OCI-LY7 (cell line): ENCODE results near the gene DAB2IP. TPM values are rescaled to one million over a fixed set of nuclear protein-coding genes. Genes with fewer than 3 reads are reported as not detected.
"Not testable (repeated sequence)": the region's sequence is repeated elsewhere in the genome, so short reads cannot be mapped to it uniquely, and the experiment has no call there.

Experiments used
- BruUV-seq: library from RNA; stranded (reverse); fragments of 400-500 nt; replicated peaks from 2 replicates; lab custom pipeline; 2021; lab: Mats Ljungman, UMichigan
- CTCF ChIA-PET: fragments of 300-600 bp; sonication (Branson Sonifier 250); formaldehyde crosslinking; loops from one replicate; lab custom pipeline; 2022; ENCODE audit warnings: antibody characterized with exemption; ENCODE audit not compliant: unreplicated experiment; lab: Charles Lee
- POLR2A ChIA-PET: fragments of 300-600 bp; sonication (Branson Sonifier 250); formaldehyde crosslinking; loops from one replicate; lab custom pipeline; 2022; ENCODE audit warnings: antibody characterized with exemption; lab: Charles Lee
- DNase-seq: peaks from one replicate; pipeline ENCODE4 v3.0.0-alpha.2; 2015; ENCODE audit warnings: low spot score
- H2AFZ ChIP-seq: fragments of 200-600 bp; sonication (generic), shearing (Covaris generic); 2 replicates; pipeline ENCODE4 v1.6.1; 2014; ENCODE audit warnings: mild to moderate bottlenecking, antibody characterized with exemption, low read length, moderate library complexity
- H3K27ac ChIP-seq: fragments of 200-600 bp; sonication (generic); 2 replicates; pipeline ENCODE4 v1.5.1; 2014; ENCODE audit warnings: mixed run types, low read depth, mild to moderate bottlenecking, moderate library complexity, low read length, inconsistent platforms; ENCODE audit not compliant: poor library complexity, severe bottlenecking
- H3K36me3 ChIP-seq: fragments of 200-600 bp; sonication (generic); 2 replicates; pipeline ENCODE4 v1.6.1; 2014; ENCODE audit warnings: mild to moderate bottlenecking, antibody characterized with exemption, low read length, moderate library complexity, mixed read lengths; ENCODE audit not compliant: insufficient read depth
- H3K4me1 ChIP-seq: fragments of 200-600 bp; sonication (generic); 2 replicates; pipeline ENCODE4 v1.5.1; 2014; ENCODE audit warnings: mild to moderate bottlenecking, low read length; ENCODE audit not compliant: insufficient read depth, poor library complexity, severe bottlenecking
- H3K4me2 ChIP-seq: fragments of 200-600 bp; sonication (generic); 2 replicates; pipeline ENCODE4 v1.6.1; 2014; ENCODE audit warnings: mild to moderate bottlenecking, low read length
- H3K4me3 ChIP-seq: fragments of 200-600 bp; sonication (generic); 2 replicates; pipeline ENCODE4 v1.5.1; 2014; ENCODE audit warnings: mild to moderate bottlenecking, low read depth, low read length; ENCODE audit not compliant: poor library complexity, severe bottlenecking
- H3K79me2 ChIP-seq: fragments of 200-600 bp; sonication (generic); 2 replicates; pipeline ENCODE4 v1.6.1; 2016; ENCODE audit warnings: low read depth, mild to moderate bottlenecking, low read length, moderate library complexity, mixed read lengths; ENCODE audit not compliant: insufficient read depth
- H3K9me2 ChIP-seq: fragments of 200-600 bp; sonication (generic); 2 replicates; pipeline ENCODE4 v1.6.1; 2016; ENCODE audit warnings: mild to moderate bottlenecking, low read length, mixed read lengths; ENCODE audit not compliant: insufficient read depth
- H3K9me3 ChIP-seq: fragments of 200-600 bp; sonication (generic); 2 replicates; pipeline ENCODE4 v1.6.1; 2014; ENCODE audit warnings: mild to moderate bottlenecking, mixed run types, low read length, mixed read lengths
- H4K20me1 ChIP-seq: fragments of 200-600 bp; sonication (generic); 2 replicates; pipeline ENCODE4 v1.6.1; 2014; ENCODE audit warnings: mild to moderate bottlenecking, antibody characterized with exemption, low read length, moderate library complexity, mixed read lengths; ENCODE audit not compliant: insufficient read depth
- EZH2phosphoT487 ChIP-seq: fragments of 200-600 bp; sonication (generic); IDR thresholded peaks from 2 replicates; pipeline ENCODE4 v1.6.1; 2018; ENCODE audit warnings: low read depth, borderline replicate concordance, mild to moderate bottlenecking, mixed run types, antibody characterized with exemption, low read length, moderate library complexity, mixed read lengths
- intact Hi-C: fragments of 100-400 bp; cut with micrococcal nuclease; formaldehyde crosslinking; loops from one replicate; pipeline ENCODE4 v1.10.0; 2022; ENCODE audit not compliant: unreplicated experiment
- total RNA-seq, 2 experiments: library from RNA; depleted of rRNA in 1 of 2; stranded (reverse); fragments of >200 nt in 1 of 2; shearing (Covaris generic) in 1 of 2; gene quantifications; 2 replicates each; pipeline ENCODE4 v1.2.3, GENCODE V29; 2014 to 2022
- TF ChIP-seq, protein P1 (sequence below): fragments of 200-600 bp; sonication (generic); conservative IDR thresholded peaks from 2 replicates; pipeline ENCODE4 v1.5.1; 2014; ENCODE audit warnings: mild to moderate bottlenecking, antibody characterized with exemption, low read length, moderate library complexity, mixed read lengths

The DAB2IP gene
- total RNA-seq, 2 experiments from 2014 or later: 3.9 to 11.1 TPM

DNA sequence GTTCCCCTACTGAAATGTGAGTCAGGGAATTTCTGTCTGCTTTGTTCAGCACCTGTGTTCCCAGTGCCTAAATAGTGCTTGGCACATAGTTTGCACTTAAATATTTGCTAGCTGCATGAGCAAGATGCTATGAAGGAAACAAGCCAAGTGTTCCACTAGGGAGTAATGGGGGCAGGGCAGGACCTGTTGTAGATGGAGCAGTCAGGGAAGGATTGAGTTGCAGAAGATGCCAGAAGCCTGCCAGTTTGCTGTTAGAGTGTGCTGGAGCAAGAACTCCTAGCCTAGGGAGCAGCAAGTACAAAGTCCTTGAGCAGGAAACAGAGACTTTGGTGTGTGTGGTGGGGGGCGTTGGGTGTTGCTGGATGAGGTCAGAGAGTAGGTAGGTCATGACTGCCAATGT lies 87.5 kb downstream of the DAB2IP start:
- POLR2A ChIA-PET: interaction anchor here (0.9 to 1.3 kb wide), 3 partner anchors 9 to 201 kb away, joined by 3 to 5 read pairs (median 4); no protein-coding TSS in a partner anchor

DNA sequence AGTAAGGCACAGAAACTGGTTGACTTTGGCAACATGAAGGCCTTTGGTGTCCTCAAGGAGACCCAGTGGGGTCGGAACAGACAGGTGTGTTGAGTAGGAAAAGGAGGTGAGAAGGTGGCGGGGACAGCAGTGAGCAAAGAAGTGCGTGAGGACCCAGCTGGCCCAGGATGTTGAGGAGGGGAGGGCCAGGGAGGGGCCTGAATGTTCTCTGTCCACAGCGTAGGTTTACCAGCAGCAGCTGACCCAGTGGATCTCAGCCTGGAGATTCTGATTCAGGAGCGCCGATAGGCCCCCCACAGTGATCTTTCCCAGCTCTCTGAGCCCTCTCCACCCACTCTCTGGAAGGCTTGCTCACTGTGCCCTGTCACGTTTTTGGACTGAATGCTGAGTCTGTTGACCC lies 88.5 kb downstream of the DAB2IP start:
- Histone ChIP-seq H2AFZ (no peak overlapping the region), H3K9me3 (no peaks in the 10 kb centered on the region), H3K4me1 (peaks cover 61% of the 10 kb centered on the region), H3K27ac (no peak overlapping the region), H3K4me2 (peak overlapping the region; percentile 32; the same call in 1 of the 2 replicates), H3K4me3 (no peak overlapping the region), H3K36me3 (no peaks in the 10 kb centered on the region), H3K9me2 (no peaks in the 10 kb centered on the region), H3K79me2 (no peaks in the 10 kb centered on the region), H4K20me1 (no peaks in the 10 kb centered on the region)
- POLR2A ChIA-PET: interaction anchor here (1.2 kb wide), 1 partner anchor 14 kb away, joined by 3 read pairs; no protein-coding TSS in a partner anchor
- CTCF ChIA-PET: no interaction called here
- intact Hi-C loops: no loop called here
- no peak for DNase-seq
- no TSS peak for BruUV-seq
- TF ChIP-seq, protein P1, sequence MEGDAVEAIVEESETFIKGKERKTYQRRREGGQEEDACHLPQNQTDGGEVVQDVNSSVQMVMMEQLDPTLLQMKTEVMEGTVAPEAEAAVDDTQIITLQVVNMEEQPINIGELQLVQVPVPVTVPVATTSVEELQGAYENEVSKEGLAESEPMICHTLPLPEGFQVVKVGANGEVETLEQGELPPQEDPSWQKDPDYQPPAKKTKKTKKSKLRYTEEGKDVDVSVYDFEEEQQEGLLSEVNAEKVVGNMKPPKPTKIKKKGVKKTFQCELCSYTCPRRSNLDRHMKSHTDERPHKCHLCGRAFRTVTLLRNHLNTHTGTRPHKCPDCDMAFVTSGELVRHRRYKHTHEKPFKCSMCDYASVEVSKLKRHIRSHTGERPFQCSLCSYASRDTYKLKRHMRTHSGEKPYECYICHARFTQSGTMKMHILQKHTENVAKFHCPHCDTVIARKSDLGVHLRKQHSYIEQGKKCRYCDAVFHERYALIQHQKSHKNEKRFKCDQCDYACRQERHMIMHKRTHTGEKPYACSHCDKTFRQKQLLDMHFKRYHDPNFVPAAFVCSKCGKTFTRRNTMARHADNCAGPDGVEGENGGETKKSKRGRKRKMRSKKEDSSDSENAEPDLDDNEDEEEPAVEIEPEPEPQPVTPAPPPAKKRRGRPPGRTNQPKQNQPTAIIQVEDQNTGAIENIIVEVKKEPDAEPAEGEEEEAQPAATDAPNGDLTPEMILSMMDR: no peak
- no peak for TF ChIP-seq EZH2phosphoT487

More for the DNA sequence above, 87.5 kb downstream of the DAB2IP start:
- TF ChIP-seq, protein P1: no peak
- no peak for TF ChIP-seq EZH2phosphoT487
- Histone ChIP-seq H3K9me3 (no peaks in the 10 kb centered on the region), H3K9me2 (no peaks in the 10 kb centered on the region), H4K20me1 (no peaks in the 10 kb centered on the region), H3K4me1 (peaks cover 56% of the 10 kb centered on the region), H3K36me3 (no peaks in the 10 kb centered on the region), H3K4me2 (peak overlapping the region; percentile 32), H3K4me3 (no peak overlapping the region), H3K27ac (peak overlapping the region; percentile 31), H3K79me2 (no peaks in the 10 kb centered on the region), H2AFZ (peak overlapping the region; percentile 3; the same call in 1 of the 2 replicates)
- BruUV-seq: no TSS peak
- intact Hi-C loops: no loop called here
- no peak for DNase-seq
- CTCF ChIA-PET: no interaction called here

DNA sequence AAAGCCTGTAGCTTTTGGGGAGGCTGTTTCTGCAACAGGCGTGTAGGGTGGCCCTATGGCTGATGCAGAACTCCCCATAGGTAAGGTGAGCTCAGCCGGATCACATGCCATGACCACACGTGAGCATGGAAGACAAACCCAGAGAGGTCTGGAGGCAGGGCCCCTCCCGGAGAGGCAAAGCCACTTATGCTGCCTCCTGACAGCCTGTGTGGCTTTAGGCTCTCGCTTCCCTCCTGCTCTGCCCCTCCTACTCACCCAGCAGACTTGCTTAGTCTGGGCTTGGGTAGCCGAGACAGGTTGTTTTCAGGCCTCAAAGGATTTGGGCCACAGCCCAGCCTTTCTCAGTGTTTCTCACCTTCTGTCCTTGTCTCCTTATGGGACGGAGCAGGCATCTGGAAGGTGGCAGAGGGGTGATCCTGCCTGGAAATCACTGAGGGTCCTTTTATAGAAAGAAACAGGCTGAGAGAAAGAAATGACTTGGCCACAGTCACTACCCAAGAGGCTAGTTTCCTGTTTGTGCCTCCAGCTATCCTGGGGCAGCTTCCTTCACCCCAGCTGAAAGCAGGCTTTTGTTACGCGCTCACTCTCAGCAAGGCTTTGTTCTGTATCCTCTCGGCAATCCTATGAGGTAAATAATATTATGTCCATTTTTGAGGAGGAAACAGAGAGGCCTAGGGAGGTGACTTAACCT lies 89.9 kb downstream of the DAB2IP start:
- Histone ChIP-seq H3K4me3 (no peak overlapping the region), H3K9me2 (no peaks in the 10 kb centered on the region), H3K4me1 (peaks cover 57% of the 10 kb centered on the region), H4K20me1 (no peaks in the 10 kb centered on the region), H3K4me2 (peak overlapping the region; percentile 24; the same call in 1 of the 2 replicates), H3K79me2 (no peaks in the 10 kb centered on the region), H2AFZ (no peak overlapping the region), H3K36me3 (no peaks in the 10 kb centered on the region), H3K27ac (no peak overlapping the region), H3K9me3 (no peaks in the 10 kb centered on the region)
- no peak for DNase-seq
- ChIA-PET POLR2A (interaction anchor here (1.0 kb wide), 1 partner anchor 249 kb away, joined by 3 read pairs; no protein-coding TSS in a partner anchor), CTCF (no interaction called here)
- BruUV-seq: no TSS peak
- TF ChIP-seq EZH2phosphoT487: no peak
- TF ChIP-seq, protein P1: no peak
- intact Hi-C loops: no loop called here

DNA sequence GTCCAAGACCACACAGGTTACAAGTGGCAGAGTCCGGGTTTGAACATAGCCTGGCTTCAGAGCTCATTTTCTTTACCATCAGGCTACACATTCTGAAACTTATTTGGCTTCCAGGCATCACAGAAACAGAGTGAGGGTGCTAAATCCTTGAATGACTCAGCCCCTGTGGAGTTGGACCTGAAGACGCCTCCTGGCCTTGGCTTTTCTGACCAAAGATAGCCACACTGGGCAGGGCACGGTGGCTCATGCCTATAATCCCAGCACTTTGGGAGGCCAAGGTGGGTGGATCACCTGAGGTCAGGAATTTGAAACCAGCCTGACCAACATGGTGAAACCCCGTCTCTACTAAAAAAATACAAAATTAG lies 90.5 kb downstream of the DAB2IP start:
- CTCF ChIA-PET, intact Hi-C loops, H3K79me2 ChIP-seq: not testable (repeated sequence)

More for the DNA sequence above, 90.5 kb downstream of the DAB2IP start:
- not testable (repeated sequence) for H2AFZ ChIP-seq, H3K36me3 ChIP-seq, H3K4me3 ChIP-seq, H3K27ac ChIP-seq, DNase-seq, H4K20me1 ChIP-seq, BruUV-seq, H3K9me2 ChIP-seq, H3K9me3 ChIP-seq
- Histone ChIP-seq H3K4me2 (peak overlapping the region; percentile 24; the same call in 1 of the 2 replicates), H3K4me1 (peaks cover 59% of the 10 kb centered on the region)
- POLR2A ChIA-PET: interaction anchor here (1.0 kb wide), 1 partner anchor 249 kb away, joined by 3 read pairs; no protein-coding TSS in a partner anchor
